Measurements from ENCODE around the gene C1orf185.
"Not testable (repeated sequence)": the region's sequence is repeated elsewhere in the genome, so short reads cannot be mapped to it uniquely, and the experiment has no call there.

C1orf185 gene

GRCh38 chr1:51101976-51102375, at the start of gene C1orf185:
Gene C1orf185 (plus strand): TSS chr1:51102228. CDS start chr1:51102234, 6 bp downstream.
- DNase-seq, result no peak

DNA sequence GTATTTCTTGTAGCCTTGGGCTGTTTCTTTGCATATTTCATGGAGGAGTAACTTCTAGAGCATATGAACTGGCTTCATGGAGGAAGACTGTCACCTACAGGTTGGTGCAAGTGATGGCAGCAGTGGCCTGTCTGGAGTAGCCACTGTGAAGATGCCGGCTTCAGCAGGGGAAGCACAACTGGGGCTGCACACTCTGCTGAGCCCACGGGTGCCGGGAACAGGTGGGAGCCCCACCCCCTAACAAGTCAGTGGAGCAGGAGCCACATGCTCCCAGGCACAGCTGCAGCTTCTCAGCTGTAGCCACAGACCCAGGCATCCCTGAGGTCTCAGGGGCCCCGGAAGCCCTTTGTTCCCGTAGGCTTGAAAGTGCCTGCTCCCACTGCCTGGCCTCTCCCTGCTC, 43.2 kb upstream of the C1orf185 start:
- no peak for DNase-seq

GRCh38 chr1:51061231-51061918, 40.7 kb upstream of the C1orf185 start:
- no peak for DNase-seq

GRCh38 chr1:51063121-51063520, 38.9 kb upstream of the C1orf185 start:
- DNase-seq, result no peak

DNA sequence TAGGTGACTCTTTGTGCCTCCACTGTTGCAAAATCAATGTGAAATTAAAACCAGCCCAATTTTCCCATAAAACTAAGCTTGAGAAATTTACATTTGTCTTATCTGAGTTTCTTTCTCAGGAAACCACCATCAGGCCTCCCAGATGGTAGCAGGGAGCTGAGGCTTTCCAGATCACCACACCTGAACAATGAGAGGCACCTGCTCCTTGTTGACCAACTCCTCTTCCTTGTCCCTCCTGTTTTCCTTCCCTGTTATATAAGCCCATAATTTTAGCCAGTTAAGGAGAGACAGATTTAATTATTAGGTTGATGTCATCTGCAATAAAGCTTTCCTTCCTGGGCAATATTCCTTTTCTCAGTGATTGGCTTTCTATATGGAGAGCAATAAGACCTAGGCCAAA, 32.0 kb upstream of the C1orf185 start:
- DNase-seq, result peak; percentile 62

- DNase-seq, result no peak
Measured at GRCh38 chr1:51070640-51071039, 31.4 kb upstream of the C1orf185 start.

- DNase-seq, result no peak
Measured at GRCh38 chr1:51071291-51072042, 30.6 kb upstream of the C1orf185 start.

- no peak for DNase-seq
Measured at GRCh38 chr1:51072043-51072439, 30.0 kb upstream of the C1orf185 start.

- no peak for DNase-seq
Measured at GRCh38 chr1:51072651-51073050, 29.4 kb upstream of the C1orf185 start.

- DNase-seq, result no peak
Measured at GRCh38 chr1:51073456-51073855, 28.6 kb upstream of the C1orf185 start.

- no peak for DNase-seq
Measured at GRCh38 chr1:51086496-51087271, 15.3 kb upstream of the C1orf185 start.

GRCh38 chr1:51088474-51088873, 13.6 kb upstream of the C1orf185 start:
- no peak for DNase-seq

- DNase-seq, result no peak
Measured at GRCh38 chr1:51093581-51093980, 8.4 kb upstream of the C1orf185 start.

DNA sequence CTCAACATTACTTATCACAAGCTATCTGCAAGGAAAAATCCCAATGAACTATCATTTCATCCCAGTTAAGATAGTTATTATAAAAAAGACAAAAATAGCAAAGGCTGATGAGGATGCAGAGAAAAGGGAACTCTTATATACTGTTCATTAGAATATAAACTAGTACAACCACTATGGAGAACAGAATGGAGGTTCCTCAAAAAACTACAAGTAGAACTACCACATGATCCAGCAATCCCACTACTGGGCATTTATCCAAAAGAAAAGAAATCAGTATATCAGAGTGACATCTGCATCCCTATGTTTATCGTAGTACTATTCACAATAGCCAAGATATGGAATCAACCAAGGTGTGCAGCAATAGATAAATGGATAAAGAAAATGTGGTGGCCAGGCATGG, 4.9 kb upstream of the C1orf185 start:
- no peak for DNase-seq

DNA sequence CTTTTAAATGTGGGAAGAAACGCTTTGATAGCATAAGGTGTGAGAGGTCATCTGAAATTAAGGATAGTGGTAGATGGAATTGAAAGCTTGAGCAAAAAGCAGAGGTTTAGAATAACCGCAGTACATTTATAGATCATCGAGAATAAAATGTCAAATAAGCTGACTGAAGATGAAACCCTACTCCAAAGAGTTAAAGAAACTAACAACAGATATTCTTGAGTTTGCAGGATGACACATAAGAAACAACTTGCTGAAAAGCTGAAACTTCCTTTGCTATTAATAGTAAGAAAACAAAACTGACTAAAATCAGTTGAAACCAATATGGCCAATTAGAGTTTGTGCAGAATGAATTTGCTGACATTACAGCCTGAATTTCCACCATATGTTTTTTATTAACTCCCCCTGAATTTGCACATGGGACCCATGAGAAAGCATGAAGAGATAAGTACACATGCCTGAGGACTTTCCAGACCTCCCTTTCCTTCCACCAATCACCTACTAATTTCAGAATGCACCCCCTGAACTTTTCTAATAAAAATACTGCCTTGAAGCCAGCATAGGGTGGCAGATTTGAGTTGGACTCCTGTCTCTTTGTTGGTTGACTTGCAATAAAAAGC, 1.7 kb upstream of the C1orf185 start:
- DNase-seq, result no peak

- no peak for DNase-seq
Measured at GRCh38 chr1:51114137-51114536, 12.1 kb downstream of the C1orf185 start.

DNA sequence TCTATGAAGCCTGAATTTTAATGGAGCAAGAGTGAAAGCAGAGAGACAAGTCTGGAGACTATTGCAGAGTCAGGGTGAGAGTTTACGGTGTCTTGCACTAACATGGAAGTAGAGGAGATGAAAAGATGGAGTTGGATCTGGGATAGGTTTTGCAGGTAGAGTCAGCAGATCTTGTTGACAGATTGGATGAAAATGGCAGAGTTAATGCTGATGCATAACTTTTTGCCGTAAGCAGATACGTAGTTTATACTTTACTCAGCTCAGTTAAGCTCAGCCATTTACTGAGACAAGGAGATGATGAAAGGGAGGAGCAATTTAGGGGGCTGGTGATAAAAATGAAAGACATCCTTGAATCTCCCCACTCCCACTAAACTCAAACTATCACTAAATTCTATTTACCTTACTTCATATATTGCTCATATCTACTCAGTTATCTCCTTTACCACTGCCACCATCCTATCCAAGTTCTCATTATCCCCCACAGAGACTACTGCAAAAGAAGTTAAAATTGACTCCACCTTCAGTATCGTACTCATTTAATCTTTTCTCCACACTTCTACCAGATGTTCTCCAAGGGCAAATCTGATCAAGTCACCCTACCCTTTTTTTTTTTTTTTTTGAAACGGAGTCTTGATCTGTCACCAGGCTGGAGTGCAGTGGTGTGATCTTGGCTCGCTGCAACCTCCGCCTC, 13.8 kb downstream of the C1orf185 start:
- no peak for DNase-seq

GRCh38 chr1:51119331-51119730, 17.3 kb downstream of the C1orf185 start:
- no peak for DNase-seq

GRCh38 chr1:51120629-51121028, 18.6 kb downstream of the C1orf185 start:
- DNase-seq, result no peak

DNA sequence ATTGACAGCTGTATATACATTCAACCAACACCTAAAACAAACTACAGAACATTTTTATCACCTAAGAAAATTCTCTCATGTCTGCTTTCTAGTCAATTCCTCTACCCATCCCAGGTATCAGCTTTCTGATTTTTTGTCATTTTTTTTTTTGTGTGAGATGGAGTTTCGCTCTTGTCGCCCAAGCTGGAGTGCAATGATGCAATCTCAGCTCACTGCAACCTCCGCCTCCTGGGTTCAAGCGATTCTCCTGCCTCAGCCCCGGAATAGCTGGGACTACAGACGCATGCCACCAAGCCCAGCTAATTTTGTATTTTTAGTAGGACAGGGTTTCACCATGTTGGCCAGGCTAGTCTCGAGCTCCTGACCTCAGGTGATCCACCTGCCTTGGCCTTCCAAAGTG, 25.1 kb downstream of the C1orf185 start:
- not testable (repeated sequence) for DNase-seq

DNA sequence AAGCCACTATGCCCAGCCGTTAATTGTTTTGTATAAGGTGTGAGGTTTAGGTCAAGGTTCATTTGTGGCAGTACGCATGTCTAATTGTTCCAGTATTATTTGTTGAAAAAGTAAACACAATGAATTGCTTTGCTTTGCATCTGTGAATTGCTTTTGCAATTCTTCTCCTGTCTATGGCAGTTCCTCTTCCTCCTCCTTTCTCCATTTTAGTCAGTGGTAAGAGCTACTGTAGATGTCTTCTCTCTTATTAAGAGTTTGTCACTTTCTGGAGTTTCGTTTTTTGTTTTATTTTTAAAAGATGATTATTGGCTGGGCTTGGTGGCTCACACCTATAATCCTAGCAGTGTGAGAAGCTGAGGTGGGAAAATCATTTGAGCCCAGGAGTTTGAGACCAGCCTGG, 29.2 kb downstream of the C1orf185 start:
- DNase-seq, result no peak

DNA sequence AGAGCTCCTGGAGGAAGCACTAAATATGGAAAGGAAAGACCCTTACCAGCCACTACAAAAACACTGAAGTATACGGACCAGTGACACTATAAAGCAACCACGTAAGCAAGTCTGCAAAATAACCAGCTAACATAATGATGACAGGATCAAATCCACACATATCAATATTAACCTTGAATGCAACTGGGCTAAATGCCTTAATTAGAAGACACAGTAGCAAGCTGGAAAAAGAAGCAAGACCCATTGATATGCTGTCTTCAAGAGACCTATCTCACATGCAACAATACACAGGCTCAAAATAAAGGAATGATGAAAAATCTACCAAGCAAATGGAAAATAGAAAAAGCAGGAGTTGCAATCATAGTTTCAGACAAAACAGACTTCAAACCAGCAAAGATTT, 31.0 kb downstream of the C1orf185 start:
- no peak for DNase-seq

DNA sequence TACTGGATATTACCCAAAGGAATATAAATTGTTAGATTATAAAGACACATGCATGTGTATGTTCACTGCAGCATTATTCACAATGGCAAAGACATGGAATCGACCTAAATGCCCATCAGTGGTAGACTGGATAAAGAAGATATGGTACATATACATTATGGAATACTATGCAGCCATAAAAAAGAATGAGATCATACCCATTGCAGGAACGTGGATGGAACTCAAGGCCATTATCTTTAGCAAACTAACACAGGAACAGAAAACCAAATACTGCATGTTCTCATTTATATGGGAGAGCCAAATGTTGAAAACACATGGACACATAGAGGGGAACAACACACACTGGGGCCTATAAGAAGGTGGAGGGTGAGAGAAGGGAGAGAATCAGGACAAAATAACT, 35.7 kb downstream of the C1orf185 start:
- not testable (repeated sequence) for DNase-seq

Measured in DMS153 (cell line).